ENCODE results near the gene NOX5.

GRCh38 chr15:69082554-69082953, 68.1 kb downstream of the NOX5 start:
- TF ChIP-seq CTCF (IDR thresholded peaks at IDR 0.05) (no peak), POLR2A (IDR thresholded peaks at IDR 0.05) (no peak)

Measured in esophagus squamous epithelium (tissue), 4 donors.